Uterus (tissue), 4 donors: ENCODE results near the gene PRKAR1B. TPM values are rescaled to one million over a fixed set of nuclear protein-coding genes. Genes with fewer than 3 reads are reported as not detected.
"Not testable (repeated sequence)": the region's sequence is repeated elsewhere in the genome, so short reads cannot be mapped to it uniquely, and the experiment has no call there.

ENCODE experiments used
- DNase-seq, 2 donors: peaks; one replicate each; pipeline ENCODE4 v3.0.0-alpha.2; 2019 to 2020
- H3K27ac ChIP-seq, 2 donors: fragments of 200-600 bp; sonication (generic); 1 replicate in 1 of 2; 2 replicates in 1 of 2; pipeline ENCODE4 v1.5.1; 2016 to 2018
- H3K27me3 ChIP-seq, 2 donors: fragments of 200-600 bp; sonication (generic); one replicate each; pipeline ENCODE4 v1.5.1; 2018 to 2019; ENCODE audit warnings: control low read depth in 1 of 2
- H3K36me3 ChIP-seq, 2 donors: fragments of 200-600 bp; sonication (generic); one replicate each; pipeline ENCODE4 v1.5.1; 2019; ENCODE audit warnings: control low read depth in 1 of 2
- H3K4me1 ChIP-seq, 2 donors: fragments of 200-600 bp; sonication (generic); one replicate each; pipeline ENCODE4 v1.5.1; 2018 to 2019; ENCODE audit warnings: control low read depth in 1 of 2
- H3K4me3 ChIP-seq, 2 donors: fragments of 200-600 bp; sonication (generic); 1 replicate in 1 of 2; 2 replicates in 1 of 2; pipeline ENCODE4 v1.5.1; 2018 to 2019; ENCODE audit warnings: mild to moderate bottlenecking in 1 of 2
- H3K9me3 ChIP-seq, 2 donors: fragments of 200-600 bp; sonication (generic); one replicate each; pipeline ENCODE4 v1.5.1; 2019; ENCODE audit warnings: control low read depth in 1 of 2
- POLR2A ChIP-seq, 2 donors: fragments of 450-650 bp; IDR thresholded peaks; one replicate each; pipeline ENCODE4 v1.6.1; 2016; ENCODE audit warnings: antibody characterized with exemption in 2 of 2, mild to moderate bottlenecking in 1 of 2, moderate library complexity in 1 of 2
- intact Hi-C: fragments of 100-400 bp; cut with DNase I; formaldehyde crosslinking; loops from one replicate; pipeline ENCODE4 v1.15.1; 2023; ENCODE audit warnings: low total_unique reads
- total RNA-seq, 4 donors: library from RNA; depleted of rRNA in 3 of 4; stranded (reverse); fragments of >200 nt in 3 of 4; gene quantifications; one replicate each; pipeline versions ENCODE4 v1.1.0 to v1.2.4, GENCODE V29; 2014 to 2023
- TF ChIP-seq, protein P1 (sequence below), 4 experiments: fragments of 200-600 bp in 2 of 4; fragments of 450-650 bp in 2 of 4; sonication (generic) in 2 of 4; IDR thresholded peaks; one replicate each; pipeline ENCODE4 v1.5.1; 2016 to 2019; ENCODE audit warnings: antibody characterized with exemption in 4 of 4, mild to moderate bottlenecking in 2 of 4, moderate library complexity in 1 of 4
- donor health status: DM: yes; HTN: yes; CAD: no.

PRKAR1B gene
- total RNA-seq, 4 donors from 2014 or later, result 1.0 to 45.2 (median 28.7) TPM

DNA sequence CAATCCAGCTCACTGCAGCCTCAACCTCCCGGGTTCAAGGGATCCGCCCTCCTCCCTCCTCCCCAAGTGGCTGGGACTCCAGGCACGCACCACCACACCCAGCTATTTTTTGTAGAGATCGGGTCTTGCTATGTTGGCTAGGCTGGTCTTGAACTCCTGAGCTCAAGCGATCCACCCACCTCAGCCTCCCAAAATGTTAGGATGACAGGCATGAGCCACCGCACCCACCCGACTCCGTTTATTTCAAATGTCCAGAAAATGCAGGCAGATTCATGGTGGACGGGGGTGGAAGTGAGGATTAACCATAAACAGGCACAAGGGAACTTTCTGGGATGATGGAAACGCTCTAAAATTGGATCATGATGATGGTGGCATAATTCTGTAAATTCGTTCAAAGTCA lies 85.1 kb downstream of the PRKAR1B start:
- H3K27ac ChIP-seq, result no peak overlapping the region
- no peaks in the 10 kb centered on the region for H3K9me3 ChIP-seq
- no peaks in the 10 kb centered on the region for H3K36me3 ChIP-seq
- H3K27me3 ChIP-seq, result no peaks in the 10 kb centered on the region
- intact Hi-C loops, result no loop called here
- no peak for TF ChIP-seq POLR2A (IDR thresholded peaks at IDR 0.05)
- TF ChIP-seq, protein P1, sequence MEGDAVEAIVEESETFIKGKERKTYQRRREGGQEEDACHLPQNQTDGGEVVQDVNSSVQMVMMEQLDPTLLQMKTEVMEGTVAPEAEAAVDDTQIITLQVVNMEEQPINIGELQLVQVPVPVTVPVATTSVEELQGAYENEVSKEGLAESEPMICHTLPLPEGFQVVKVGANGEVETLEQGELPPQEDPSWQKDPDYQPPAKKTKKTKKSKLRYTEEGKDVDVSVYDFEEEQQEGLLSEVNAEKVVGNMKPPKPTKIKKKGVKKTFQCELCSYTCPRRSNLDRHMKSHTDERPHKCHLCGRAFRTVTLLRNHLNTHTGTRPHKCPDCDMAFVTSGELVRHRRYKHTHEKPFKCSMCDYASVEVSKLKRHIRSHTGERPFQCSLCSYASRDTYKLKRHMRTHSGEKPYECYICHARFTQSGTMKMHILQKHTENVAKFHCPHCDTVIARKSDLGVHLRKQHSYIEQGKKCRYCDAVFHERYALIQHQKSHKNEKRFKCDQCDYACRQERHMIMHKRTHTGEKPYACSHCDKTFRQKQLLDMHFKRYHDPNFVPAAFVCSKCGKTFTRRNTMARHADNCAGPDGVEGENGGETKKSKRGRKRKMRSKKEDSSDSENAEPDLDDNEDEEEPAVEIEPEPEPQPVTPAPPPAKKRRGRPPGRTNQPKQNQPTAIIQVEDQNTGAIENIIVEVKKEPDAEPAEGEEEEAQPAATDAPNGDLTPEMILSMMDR (IDR thresholded peaks at IDR 0.05), result no peak
- no peak for DNase-seq
- H3K4me3 ChIP-seq, result no peak overlapping the region
- H3K4me1 ChIP-seq, result no peaks in the 10 kb centered on the region

- Histone ChIP-seq H3K27ac (no peak overlapping the region), H3K36me3 (no peaks in the 10 kb centered on the region), H3K4me1 (no peaks in the 10 kb centered on the region), H3K27me3 (no peaks in the 10 kb centered on the region), H3K4me3 (no peak overlapping the region), H3K9me3 (no peaks in the 10 kb centered on the region)
- DNase-seq, result no peak
- no peak for TF ChIP-seq POLR2A (IDR thresholded peaks at IDR 0.05)
- TF ChIP-seq, protein P1 (IDR thresholded peaks at IDR 0.05), result no peak
- intact Hi-C loops, result no loop called here
Measured at GRCh38 chr7:641269-641671, 85.8 kb downstream of the PRKAR1B start.

DNA sequence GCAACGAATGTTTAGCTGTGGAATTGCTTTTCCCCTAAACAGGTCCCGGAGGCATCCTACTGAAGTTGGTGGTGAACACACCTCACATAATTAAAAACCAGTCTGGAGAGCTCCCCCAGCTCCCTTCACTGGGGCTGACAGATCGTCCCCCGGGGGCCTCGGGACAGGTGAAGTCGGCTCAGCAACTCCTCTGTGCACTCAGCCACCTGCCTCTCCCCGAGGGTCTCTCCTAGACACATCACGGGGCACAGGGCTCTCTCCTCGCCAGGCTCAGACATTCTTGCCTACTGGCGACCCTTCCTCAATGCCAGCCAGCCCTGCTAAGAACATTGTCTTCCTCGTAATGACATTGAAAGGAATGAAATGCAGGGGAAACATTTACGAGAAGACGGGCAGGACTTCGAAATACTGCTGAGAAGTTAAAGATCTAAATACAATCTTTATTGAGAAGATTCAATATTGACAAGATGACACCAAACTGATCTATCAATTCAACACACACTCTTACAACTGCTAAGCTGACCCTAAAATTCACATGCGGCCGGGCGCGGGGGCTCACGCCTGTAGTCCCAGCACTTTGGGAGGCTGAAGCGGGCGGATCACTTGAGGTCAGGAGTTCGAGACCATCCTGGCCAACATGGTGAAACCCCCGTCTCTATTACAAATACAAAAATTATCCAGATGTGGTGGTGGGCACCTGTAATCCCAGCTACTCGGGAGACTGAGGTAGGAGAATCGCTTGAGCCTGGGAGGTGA lies 88.6 kb downstream of the PRKAR1B start:
- no peak overlapping the region for H3K4me3 ChIP-seq
- H3K9me3 ChIP-seq, result no peaks in the 10 kb centered on the region
- H3K36me3 ChIP-seq, result no peaks in the 10 kb centered on the region
- TF ChIP-seq POLR2A (IDR thresholded peaks at IDR 0.05), result no peak
- TF ChIP-seq, protein P1 (IDR thresholded peaks at IDR 0.05), result no peak
- intact Hi-C loops, result loop anchor here (10.0 kb wide), 1 partner anchor 314 kb away; no protein-coding TSS in a partner anchor
- no peaks in the 10 kb centered on the region for H3K27me3 ChIP-seq
- no peak overlapping the region for H3K27ac ChIP-seq
- no peaks in the 10 kb centered on the region for H3K4me1 ChIP-seq
- no peak for DNase-seq

DNA sequence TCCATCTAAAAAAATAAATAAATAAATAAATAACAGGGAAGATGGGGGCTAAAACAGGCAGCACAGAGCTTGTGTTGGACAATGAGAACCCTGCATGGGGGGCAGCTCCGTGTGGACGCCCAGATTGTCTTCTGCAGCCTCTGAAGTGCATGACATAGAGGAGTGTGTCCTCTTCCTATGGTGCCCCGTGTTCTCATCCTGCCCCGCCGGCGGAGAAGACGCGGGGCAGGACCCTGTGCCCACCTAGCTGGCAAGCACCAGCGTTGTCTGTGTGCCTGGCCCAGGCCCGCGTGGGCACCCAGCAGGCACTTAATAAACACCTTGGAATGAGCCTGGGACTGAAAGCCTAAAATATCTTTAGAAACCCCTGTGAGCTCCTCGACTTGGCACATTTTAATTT lies 89.3 kb downstream of the PRKAR1B start:
- no peak overlapping the region for H3K27ac ChIP-seq
- H3K27me3 ChIP-seq, result no peaks in the 10 kb centered on the region
- no peaks in the 10 kb centered on the region for H3K9me3 ChIP-seq
- no peak for TF ChIP-seq POLR2A (IDR thresholded peaks at IDR 0.05)
- TF ChIP-seq, protein P1 (IDR thresholded peaks at IDR 0.05), result no peak
- no peak overlapping the region for H3K4me3 ChIP-seq
- H3K36me3 ChIP-seq, result no peaks in the 10 kb centered on the region
- no peaks in the 10 kb centered on the region for H3K4me1 ChIP-seq
- DNase-seq, result no peak
- intact Hi-C loops, result loop anchor here (10.0 kb wide), 1 partner anchor 313 kb away; no protein-coding TSS in a partner anchor

- no peak for DNase-seq
- no peak overlapping the region for H3K27ac ChIP-seq
- no peaks in the 10 kb centered on the region for H3K27me3 ChIP-seq
- H3K9me3 ChIP-seq, result no peaks in the 10 kb centered on the region
- no peaks in the 10 kb centered on the region for H3K36me3 ChIP-seq
- no peak overlapping the region for H3K4me3 ChIP-seq
- H3K4me1 ChIP-seq, result no peaks in the 10 kb centered on the region
- TF ChIP-seq POLR2A (IDR thresholded peaks at IDR 0.05), result no peak
- TF ChIP-seq, protein P1 (IDR thresholded peaks at IDR 0.05), result peak in 1 of 4 experiments; percentile 31
- intact Hi-C loops, result loop anchor here (10.0 kb wide), 1 partner anchor 312 kb away; no protein-coding TSS in a partner anchor
Measured at GRCh38 chr7:636396-636795, 90.7 kb downstream of the PRKAR1B start.

- H3K9me3 ChIP-seq, H3K36me3 ChIP-seq, DNase-seq, H3K4me1 ChIP-seq, H3K4me3 ChIP-seq, H3K27ac ChIP-seq, H3K27me3 ChIP-seq: not testable (repeated sequence)
- intact Hi-C loops, result loop anchor here (10.0 kb wide), 1 partner anchor 311 kb away; no protein-coding TSS in a partner anchor
Measured at GRCh38 chr7:635687-636382, 91.2 kb downstream of the PRKAR1B start.
